ENCODE results near the gene NLGN4X.

The NLGN4X gene

DNA sequence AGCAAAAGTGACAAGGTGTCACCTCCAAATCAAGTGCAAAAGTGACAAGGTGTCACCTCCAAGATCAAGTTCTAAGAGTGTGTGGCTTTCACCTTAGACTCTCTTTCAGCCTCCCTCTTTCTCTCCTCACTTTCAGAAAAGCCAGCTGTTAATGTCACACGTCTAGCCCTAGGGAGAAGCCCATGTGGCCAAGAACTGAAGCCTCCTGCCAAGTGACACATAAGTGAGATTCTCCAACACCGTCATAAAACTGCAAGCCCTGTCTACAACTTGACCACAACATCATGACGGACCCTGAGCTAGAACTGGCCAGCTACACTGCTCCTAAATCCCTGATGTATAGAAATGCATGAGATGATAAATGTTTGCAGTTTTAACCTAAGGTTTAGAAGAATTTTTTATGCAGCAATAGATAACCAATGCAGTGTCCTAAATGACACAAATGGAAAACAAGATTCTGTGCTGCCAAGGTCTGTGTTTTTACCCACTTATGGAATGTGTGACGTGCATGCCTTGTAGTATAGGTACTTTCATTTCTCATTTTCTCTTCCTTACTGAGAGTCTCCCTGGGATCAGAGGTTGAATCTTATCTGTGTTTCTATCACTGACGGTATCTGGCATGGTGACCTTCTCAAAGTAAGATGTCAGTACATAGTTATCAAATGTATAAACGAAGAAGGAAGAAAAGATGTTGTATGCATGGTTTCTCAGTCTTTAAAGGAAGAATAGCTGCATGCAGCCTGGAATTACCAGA, 25.0 kb downstream of the NLGN4X start:
- no peak overlapping the region for H3K4me3 ChIP-seq (replicated peaks; ENCODE audit: low read depth, low read length)
- no peak for TF ChIP-seq CTCF (IDR thresholded peaks at IDR 0.05; ENCODE audit: low read depth, low read length, missing control alignments)
- DNase-seq (ENCODE audit: extremely low read depth, low read depth) = no peak

DNA sequence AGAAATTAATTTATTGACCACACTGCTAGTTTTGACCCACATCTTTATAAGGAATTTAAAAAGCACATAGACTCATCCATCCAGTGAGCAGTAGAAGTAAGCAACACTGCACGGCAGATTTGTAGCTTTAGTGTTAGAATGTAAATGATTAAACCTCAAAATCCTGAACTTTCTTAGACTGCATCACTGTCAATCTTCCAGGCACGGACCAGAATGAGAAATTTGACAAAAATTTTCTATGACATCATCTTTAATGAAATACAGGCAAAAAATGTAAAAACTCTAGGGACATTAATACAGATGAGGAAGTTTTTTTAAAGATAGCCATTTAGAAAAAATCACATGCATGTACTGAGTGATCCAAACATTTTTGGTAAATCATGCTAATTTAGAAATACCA, 29.2 kb downstream of the NLGN4X start:
- TF ChIP-seq CTCF (IDR thresholded peaks at IDR 0.05; ENCODE audit: low read depth, low read length, missing control alignments) = no peak
- H3K4me3 ChIP-seq (replicated peaks; ENCODE audit: low read depth, low read length) = no peak overlapping the region
- DNase-seq (ENCODE audit: extremely low read depth, low read depth) = no peak

DNA sequence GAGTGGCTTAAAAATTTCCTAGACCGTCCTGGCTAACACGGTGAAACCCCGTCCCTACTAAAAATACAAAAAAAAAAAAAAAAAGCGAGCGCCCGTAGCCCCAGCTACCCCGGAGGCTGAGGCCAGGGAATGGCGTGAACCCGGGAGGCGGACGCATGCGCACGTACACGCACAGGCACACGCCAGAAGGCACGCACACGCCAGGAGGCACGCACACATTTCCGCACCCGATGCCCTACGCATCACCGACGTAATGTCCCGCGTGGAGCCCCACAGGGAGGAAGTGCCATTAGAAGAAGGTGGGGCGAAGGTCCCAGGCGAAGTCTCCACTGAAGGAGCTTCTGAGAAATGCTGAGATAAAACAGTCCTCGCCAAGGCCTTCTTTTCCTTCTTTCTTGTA, 41.4 kb downstream of the NLGN4X start:
- no peak for DNase-seq (ENCODE audit: extremely low read depth, low read depth)
- TF ChIP-seq CTCF (IDR thresholded peaks at IDR 0.05; ENCODE audit: low read depth, low read length, missing control alignments) = no peak
- no peak overlapping the region for H3K4me3 ChIP-seq (replicated peaks; ENCODE audit: low read depth, low read length)

GRCh38 chrX:6184900-6185515, 43.7 kb downstream of the NLGN4X start:
- H3K4me3 ChIP-seq (replicated peaks; ENCODE audit: low read depth, low read length) = no peak overlapping the region
- DNase-seq (ENCODE audit: extremely low read depth, low read depth) = no peak
- TF ChIP-seq CTCF (IDR thresholded peaks at IDR 0.05; ENCODE audit: low read depth, low read length, missing control alignments) = no peak

- TF ChIP-seq CTCF (IDR thresholded peaks at IDR 0.05; ENCODE audit: low read depth, low read length, missing control alignments) = no peak
- DNase-seq (ENCODE audit: extremely low read depth, low read depth) = no peak
- no peak overlapping the region for H3K4me3 ChIP-seq (replicated peaks; ENCODE audit: low read depth, low read length)
Observed at GRCh38 chrX:6175914-6176313, 52.8 kb downstream of the NLGN4X start.

GRCh38 chrX:6170424-6170823, 58.2 kb downstream of the NLGN4X start:
- no peak overlapping the region for H3K4me3 ChIP-seq (replicated peaks; ENCODE audit: low read depth, low read length)
- no peak for TF ChIP-seq CTCF (IDR thresholded peaks at IDR 0.05; ENCODE audit: low read depth, low read length, missing control alignments)
- no peak for DNase-seq (ENCODE audit: extremely low read depth, low read depth)
